ENCODE results near the gene PHF13.

The PHF13 gene

GRCh38 chr1:6668503-6668902 is 55.0 kb downstream of the PHF13 start:
- no peak for DNase-seq

GRCh38 chr1:6672558-6672957 is 59.0 kb downstream of the PHF13 start:
- no peak for DNase-seq

All from activated CD4-positive, alpha-beta T cell treated with anti-CD3 and anti-CD28 coated beads for 48 hours (primary cell).